Lower lobe of right lung (tissue), 2 donors: ENCODE measurements around the gene MACROD2. TPM values are rescaled to one million over a fixed set of nuclear protein-coding genes. Genes with fewer than 3 reads are reported as not detected.

Source experiments
- ATAC-seq, 2 donors: fragments of 200-7000 bp; cut with Tn5 transposase; one replicate each; pipeline ENCODE4 v1.9.1; 2020 to 2022; ENCODE audit warnings: mild to moderate bottlenecking in 2 of 2, moderate library complexity in 2 of 2
- DNase-seq: peaks from one replicate; pipeline ENCODE4 v3.0.0-alpha.2; 2020
- H3K27ac ChIP-seq: fragments of 200-600 bp; one replicate; pipeline ENCODE4 v1.8.0; 2022
- H3K27me3 ChIP-seq: fragments of 200-600 bp; one replicate; pipeline ENCODE4 v1.8.0; 2022; ENCODE audit warnings: low read depth
- H3K36me3 ChIP-seq: fragments of 200-600 bp; one replicate; pipeline ENCODE4 v1.8.0; 2022; ENCODE audit warnings: mild to moderate bottlenecking
- H3K4me1 ChIP-seq: fragments of 200-600 bp; one replicate; pipeline ENCODE4 v1.8.0; 2022
- H3K4me3 ChIP-seq: fragments of 200-600 bp; one replicate; pipeline ENCODE4 v1.8.0; 2022; ENCODE audit warnings: mild to moderate bottlenecking
- H3K9me3 ChIP-seq: fragments of 200-600 bp; one replicate; pipeline ENCODE4 v1.8.0; 2022
- CTCF ChIP-seq: fragments of 200-600 bp; IDR thresholded peaks from one replicate; pipeline ENCODE4 v1.8.0; 2022; ENCODE audit warnings: antibody characterized with exemption, mild to moderate bottlenecking
- intact Hi-C: fragments of 100-400 bp; cut with DNase I; formaldehyde crosslinking; loops from one replicate; pipeline ENCODE4 v1.11.0; 2022
- total RNA-seq: library from RNA; stranded (reverse); fragmentation: NEBNext Ultra II Directional; extraction: Animal tissue kit (Norgen Biotek cat#: 25700); gene quantifications from one replicate; pipeline ENCODE4 v1.2.1, GENCODE V29; 2021
- donor health status: DM: no; HTN: yes; CAD: no; lungs with severe emphysema.

MACROD2 gene
- total RNA-seq, 1 donor from 2014 or later: 73.0 TPM

DNA sequence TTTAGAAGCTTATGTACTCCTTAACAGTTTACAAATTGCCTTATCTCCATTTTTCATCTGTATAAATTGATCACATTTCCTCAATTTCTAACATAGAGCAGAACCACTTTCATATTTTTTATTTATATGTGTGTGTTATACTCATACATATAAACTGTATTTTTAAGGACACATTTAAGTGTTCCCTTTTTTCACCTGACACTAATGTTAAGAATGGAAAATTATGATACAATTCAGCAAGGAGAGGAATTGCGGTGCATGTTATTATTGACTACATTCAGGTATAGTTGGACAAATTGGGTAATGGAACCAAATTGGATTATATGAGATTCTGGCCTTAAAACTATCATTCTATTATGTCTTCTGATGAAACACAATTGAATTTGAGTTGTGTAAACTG lies 821.2 kb downstream of the MACROD2 start:
- Histone ChIP-seq H3K9me3 (no peaks in the 10 kb centered on the region), H3K4me3 (no peak overlapping the region), H3K36me3 (no peaks in the 10 kb centered on the region), H3K27ac (no peak overlapping the region), H3K27me3 (no peaks in the 10 kb centered on the region), H3K4me1 (no peaks in the 10 kb centered on the region)
- intact Hi-C loops: no loop called here
- ATAC-seq: no peak
- DNase-seq: no peak
- no peak for TF ChIP-seq CTCF

- Histone ChIP-seq H3K27me3 (no peaks in the 10 kb centered on the region), H3K36me3 (no peaks in the 10 kb centered on the region), H3K27ac (no peak overlapping the region), H3K9me3 (no peaks in the 10 kb centered on the region), H3K4me1 (no peaks in the 10 kb centered on the region), H3K4me3 (no peak overlapping the region)
- DNase-seq (no peak), ATAC-seq (no peak)
- TF ChIP-seq CTCF: no peak
- intact Hi-C loops: no loop called here
Observed at GRCh38 chr20:14817101-14817500, 821.8 kb downstream of the MACROD2 start.

- Histone ChIP-seq H3K4me3 (no peak overlapping the region), H3K36me3 (no peaks in the 10 kb centered on the region), H3K4me1 (no peaks in the 10 kb centered on the region), H3K27ac (no peak overlapping the region), H3K27me3 (no peaks in the 10 kb centered on the region), H3K9me3 (no peaks in the 10 kb centered on the region)
- DNase-seq: no peak
- no peak for TF ChIP-seq CTCF
- no peak for ATAC-seq
- intact Hi-C loops: no loop called here
Observed at GRCh38 chr20:14820771-14821170, 825.5 kb downstream of the MACROD2 start.

GRCh38 chr20:14821251-14821650 lies 825.9 kb downstream of the MACROD2 start:
- H3K36me3 ChIP-seq: no peaks in the 10 kb centered on the region
- H3K9me3 ChIP-seq: no peaks in the 10 kb centered on the region
- H3K4me1 ChIP-seq: no peaks in the 10 kb centered on the region
- H3K27me3 ChIP-seq: no peaks in the 10 kb centered on the region
- no peak for ATAC-seq
- intact Hi-C loops: no loop called here
- H3K4me3 ChIP-seq: no peak overlapping the region
- no peak for DNase-seq
- no peak for TF ChIP-seq CTCF
- no peak overlapping the region for H3K27ac ChIP-seq

DNA sequence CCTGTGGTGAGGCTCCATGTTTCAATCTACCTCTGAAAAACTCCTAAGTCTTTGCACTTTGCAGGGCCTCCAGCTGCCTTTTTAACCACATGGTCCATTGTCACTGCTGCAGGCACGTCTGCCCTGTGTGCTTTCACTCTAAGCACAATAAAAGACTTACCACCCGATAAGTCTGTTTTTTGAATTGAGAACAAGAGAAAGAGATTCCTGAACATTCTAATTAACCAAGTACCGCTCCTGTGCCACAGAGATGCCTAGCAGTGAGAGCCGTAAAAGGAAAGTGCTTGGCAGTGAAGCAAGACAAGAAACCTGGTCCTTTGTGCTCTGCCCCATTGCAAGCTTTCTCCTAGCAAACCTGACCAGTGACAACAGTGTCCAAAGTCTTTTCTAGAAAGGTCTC lies 829.7 kb downstream of the MACROD2 start:
- Histone ChIP-seq H3K36me3 (no peaks in the 10 kb centered on the region), H3K4me1 (no peaks in the 10 kb centered on the region), H3K27ac (no peak overlapping the region), H3K4me3 (no peak overlapping the region), H3K9me3 (no peaks in the 10 kb centered on the region), H3K27me3 (no peaks in the 10 kb centered on the region)
- DNase-seq: no peak
- ATAC-seq: no peak
- intact Hi-C loops: no loop called here
- no peak for TF ChIP-seq CTCF
